K562 (cell line): ENCODE data around the gene HOTAIR. TPM values are rescaled to one million over a fixed set of nuclear protein-coding genes. Genes with fewer than 3 reads are reported as not detected.

Experiments used
- ATAC-seq: fragments of 200-7000 bp; cut with Tn5 transposase; 3 replicates; pipeline ENCODE4 v1.9.1; 2020; ENCODE audit warnings: moderate library complexity
- BruUV-seq: library from RNA; stranded (reverse); fragments of 400-500 nt; replicated peaks from 2 replicates; lab custom pipeline; 2021; lab: Mats Ljungman, UMichigan
- CTCF ChIA-PET: fragments of 300-600 bp; formaldehyde crosslinking; extraction: SDS; loops from one replicate; lab custom pipeline; 2021; ENCODE audit warnings: low intra/inter-chr PET ratio; lab: Yijun Ruan, JAX
- POLR2A ChIA-PET: fragments of 300-600, 350-650 bp; sonication (Branson Sonifier 250); formaldehyde crosslinking; extraction: SDS; loops from one replicate; lab custom pipeline; 2021; ENCODE audit warnings: antibody characterized with exemption, inconsistent platforms; lab: Yijun Ruan, JAX
- DNase-seq, 4 experiments: peaks; one replicate each; pipeline versions ENCODE4 v3.0.0 to v3.0.0-alpha.2; 2011 to 2018; ENCODE audit warnings: low spot score in 3 of 4, mixed read lengths in 3 of 4; ENCODE audit errors: extremely low read depth in 1 of 4
- FAIRE-seq: peaks from 2 replicates; lab custom pipeline; 2011; peaks lifted over from hg19 to GRCh38; lab: Jason Lieb, UNC
- H2AFZ ChIP-seq: 2 replicates; pipeline ENCODE4 v1.6.0; 2011; ENCODE audit warnings: low read depth, low read length, control low read depth, inconsistent platforms
- H3K27ac ChIP-seq: fragments of 200-600 bp; 3 replicates; pipeline ENCODE4 v1.8.0; 2011; ENCODE audit warnings: low read depth, mild to moderate bottlenecking, control low read depth, inconsistent platforms, low read length, moderate library complexity, mixed read lengths; ENCODE audit errors: extremely low read depth
- H3K27me3 ChIP-seq, 2 experiments: fragments of 300-600 bp in 1 of 2; 2 replicates in 1 of 2; 3 replicates in 1 of 2; pipeline versions ENCODE4 v1.6.0 to v1.8.0; 2011; ENCODE audit warnings: inconsistent platforms in 2 of 2, low read length in 2 of 2, mild to moderate bottlenecking in 1 of 2, mixed read lengths in 1 of 2, moderate library complexity in 1 of 2; ENCODE audit not compliant: control insufficient read depth in 2 of 2, insufficient read depth in 2 of 2
- H3K36me3 ChIP-seq: fragments of 300-600 bp; 3 replicates; pipeline ENCODE4 v1.8.0; 2011; ENCODE audit warnings: mild to moderate bottlenecking, low read length, inconsistent platforms; ENCODE audit not compliant: control insufficient read depth, insufficient read depth
- H3K4me1 ChIP-seq, 2 experiments: fragments of 200-600 bp in 1 of 2; replicated peaks in 1 of 2; 2 replicates in 1 of 2; 3 replicates in 1 of 2; pipeline versions ENCODE4 v1.5.1 to v1.8.0; 2011; ENCODE audit warnings: inconsistent platforms in 2 of 2, low read length in 2 of 2, mild to moderate bottlenecking in 1 of 2, mixed read lengths in 1 of 2, moderate library complexity in 1 of 2; ENCODE audit not compliant: control insufficient read depth in 2 of 2, insufficient read depth in 2 of 2
- H3K4me2 ChIP-seq: 2 replicates; pipeline ENCODE4 v1.6.1; 2011; ENCODE audit warnings: low read length, control low read depth, inconsistent platforms, mixed read lengths; ENCODE audit not compliant: insufficient read depth
- H3K4me3 ChIP-seq: fragments of 200-600 bp; sonication (generic), shearing (Covaris generic); 2 replicates; pipeline ENCODE4 v1.5.1; 2016; ENCODE audit warnings: control low read depth, inconsistent platforms
- H3K79me2 ChIP-seq: fragments of 200-600 bp; 3 replicates; pipeline ENCODE4 v1.8.0; 2011; ENCODE audit warnings: low read length, inconsistent platforms; ENCODE audit not compliant: control insufficient read depth, insufficient read depth
- H3K9ac ChIP-seq, 2 experiments: 2 replicates each; pipeline versions ENCODE4 v1.6.0 to v1.6.1; 2011; ENCODE audit warnings: low read depth in 2 of 2, low read length in 2 of 2, control low read depth in 1 of 2, inconsistent platforms in 1 of 2, mild to moderate bottlenecking in 1 of 2, mixed read lengths in 1 of 2; ENCODE audit not compliant: insufficient read depth in 1 of 2
- H3K9me1 ChIP-seq: one replicate; pipeline ENCODE4 v1.6.0; 2011; ENCODE audit warnings: inconsistent platforms, mild to moderate bottlenecking, low read length, moderate library complexity; ENCODE audit not compliant: control insufficient read depth, insufficient read depth
- H3K9me3 ChIP-seq: replicated peaks from 2 replicates; pipeline ENCODE4 v1.5.1; 2011; ENCODE audit warnings: low read depth, low read length, inconsistent platforms; ENCODE audit not compliant: control insufficient read depth, insufficient read depth
- H4K20me1 ChIP-seq: replicated peaks from 2 replicates; pipeline ENCODE4 v1.6.1; 2011; ENCODE audit warnings: low read length, inconsistent platforms, mixed read lengths; ENCODE audit not compliant: control insufficient read depth, insufficient read depth
- CXXC5 ChIP-seq: fragments of 250-450 bp; sonication (Bioruptor Pico); IDR thresholded peaks from 2 replicates; pipeline ENCODE4 v1.8.0; 2022; ENCODE audit warnings: inconsistent platforms, mild to moderate bottlenecking, moderate library complexity
- JUN ChIP-seq, 2 experiments: sonication (generic) in 1 of 2; formaldehyde crosslinking in 1 of 2; IDR thresholded peaks; 2 replicates each; pipeline versions ENCODE4 v1.6.1 to v1.8.0; 2012 to 2022; ENCODE audit warnings: borderline replicate concordance in 2 of 2, mild to moderate bottlenecking in 2 of 2, improper control_type of control experiment in 1 of 2, low read depth in 1 of 2, low read length in 1 of 2, missing genetic modification reagents in 1 of 2
- MCM5 ChIP-seq: fragments of 450-650 bp; IDR thresholded peaks from 2 replicates; pipeline ENCODE4 v1.6.1; 2016; ENCODE audit warnings: low read depth
- NR3C1 ChIP-seq: sonication (generic); formaldehyde crosslinking; IDR thresholded peaks from 2 replicates; pipeline ENCODE4 v1.8.1; 2022; ENCODE audit warnings: missing genetic modification reagents
- RBM25 ChIP-seq: fragments of 200-400 bp; formaldehyde crosslinking; IDR thresholded peaks from 2 replicates; pipeline ENCODE4 v1.6.1; 2018; ENCODE audit warnings: low read length, low read depth, moderate library complexity; ENCODE audit not compliant: severe bottlenecking
- ZNF12 ChIP-seq: sonication (generic); formaldehyde crosslinking; IDR thresholded peaks from 2 replicates; pipeline ENCODE4 v1.4.0; 2020; ENCODE audit warnings: mild to moderate bottlenecking, missing genetic modification reagents
- ZNF146 ChIP-seq: IDR thresholded peaks from one replicate; pipeline ENCODE4 v1.6.1; 2018; ENCODE audit warnings: missing compliant biosample characterization; ENCODE audit not compliant: unreplicated experiment
- ZNF174 ChIP-seq: fragments of 250-450 bp; sonication (Bioruptor Pico); IDR thresholded peaks from 2 replicates; pipeline ENCODE4 v1.4.0; 2020; ENCODE audit warnings: mild to moderate bottlenecking
- WGBS: fragments of 100-300 bp; shearing (Covaris generic); methylation state at CpG from one replicate; pipeline ENCODE4 v1.1.6; 2016; ENCODE audit warnings: low coverage, mixed read lengths; ENCODE audit not compliant: insufficient coverage; ENCODE audit errors: missing lambda C conversion rate; 5-methylcytosine and 5-hydroxymethylcytosine counted together
- in situ Hi-C: fragments of 300-500 bp; cut with MboI; formaldehyde crosslinking; loops from 4 replicates; pipeline ENCODE4 v1.15.0; 2018; ENCODE audit warnings: inconsistent platforms, mixed read lengths
- intact Hi-C: fragments of 100-400 bp; cut with micrococcal nuclease; formaldehyde crosslinking; loops from 2 replicates; pipeline ENCODE4 v1.14.2; 2022
- polyA plus RNA-seq, 8 experiments: library from polyadenylated mRNA; depleted of rRNA in 4 of 8; stranded (reverse) in 5 of 8; unstranded in 3 of 8; fragments of >200 nt; fragmentation: Nextera tagmentation in 2 of 8; fragmentation: Illumina TruSeq in 1 of 8; extraction: Ambion mirVana in 2 of 8; extraction: Trizol in 1 of 8; gene quantifications; 2 replicates each; pipeline versions ENCODE4 v1.2.1 to v1.2.3, GENCODE V29; 2011 to 2014; ENCODE audit warnings: inconsistent platforms in 1 of 8, missing spikeins in 1 of 8
- total RNA-seq, 7 experiments: library from RNA; depleted of rRNA in 6 of 7; stranded (reverse); fragments of >200 nt in 6 of 7; fragmentation: Illumina TruSeq in 2 of 7; extraction: Trizol in 2 of 7; gene quantifications; 2 replicates each; pipeline versions ENCODE4 v1.2.1 to v1.2.3, GENCODE V29; 2011 to 2021; ENCODE audit warnings: low replicate concordance in 1 of 7
- TF ChIP-seq, protein P1 (sequence below), 2 experiments: fragments of 150-350 bp in 1 of 2; IDR thresholded peaks; 2 replicates each; pipeline ENCODE4 v1.6.1; 2012 to 2016; ENCODE audit warnings: low read depth in 2 of 2, low read length in 2 of 2, mild to moderate bottlenecking in 1 of 2, moderate library complexity in 1 of 2
- TF ChIP-seq, protein P2 (sequence below): fragments of 200-800 bp; sonication (Bioruptor generic); IDR thresholded peaks from 2 replicates; pipeline ENCODE4 v1.6.1; 2017; ENCODE audit warnings: missing genetic modification characterization, missing compliant biosample characterization
- TF ChIP-seq, protein P3 (sequence below): fragments of 250-450 bp; sonication (Bioruptor Pico); IDR thresholded peaks from 2 replicates; pipeline ENCODE4 v1.8.0; 2022; ENCODE audit warnings: inconsistent platforms

HOTAIR gene
- total and polyA plus RNA-seq, 9 of the 15 experiments (the other 6 are each of a cell fraction or from before 2014, with no cell fraction given) = 0.04 TPM; not detected in 8

DNA sequence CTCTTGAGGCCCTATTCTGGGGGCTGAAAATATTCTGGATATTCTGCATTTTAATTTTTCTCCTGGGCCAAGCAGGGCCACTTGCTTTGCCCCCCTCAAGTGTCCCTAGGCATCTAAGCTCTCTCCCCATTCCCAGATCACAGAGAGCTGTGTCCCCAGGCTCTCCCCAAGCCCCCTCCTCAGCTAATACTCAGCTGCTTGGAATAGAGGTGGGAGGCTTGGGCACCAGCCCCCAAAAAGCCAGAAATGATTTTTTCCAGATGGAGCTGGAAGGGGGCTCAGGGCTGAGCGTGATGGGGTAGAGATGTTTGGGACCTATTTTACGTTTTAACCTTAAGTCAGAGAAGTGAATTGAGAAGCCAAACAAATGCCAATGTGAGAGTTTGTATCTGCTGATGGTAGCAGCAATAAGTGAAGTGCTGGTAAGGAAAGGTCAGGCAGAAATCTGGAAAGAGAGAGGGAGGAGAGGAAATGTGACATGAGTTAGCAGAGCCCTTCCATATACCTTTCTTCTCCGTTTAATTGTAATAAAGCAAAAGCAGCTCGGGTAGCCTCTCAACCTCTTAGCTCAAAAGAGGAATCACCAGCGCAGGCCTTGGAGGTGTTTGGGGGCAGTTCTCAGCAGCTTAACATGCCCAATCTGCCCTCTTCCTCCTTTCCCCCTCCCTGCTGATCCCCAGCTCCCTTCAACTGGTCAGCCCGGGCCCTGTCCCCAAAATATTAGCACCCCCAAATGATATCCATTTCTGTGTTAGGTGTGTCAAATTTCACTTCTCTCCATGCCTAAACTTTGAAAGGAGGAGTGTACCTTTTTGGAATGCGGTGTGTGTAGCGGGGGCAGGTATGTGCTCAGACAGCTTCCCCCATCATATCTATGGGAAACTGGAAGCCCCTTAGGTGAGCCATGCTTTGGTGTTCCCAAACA, 48.5 kb upstream of the HOTAIR start:
- no peak for DNase-seq
- Histone ChIP-seq H3K9me1 (no peaks in the 10 kb centered on the region), H3K79me2 (no peaks in the 10 kb centered on the region; the same call in 1 of the 3 replicates), H3K9me3 (no peaks in the 10 kb centered on the region), H3K4me2 (no peak overlapping the region), H3K27me3 (no peaks in the 10 kb centered on the region), H3K9ac (peak overlapping the region in 1 of 2 experiments; percentile 54; a peak in 1 of 4 replicates), H3K4me1 (peaks cover 13 to 33% of the 10 kb centered on the region in 2 experiments), H3K27ac (no peak overlapping the region), H3K4me3 (no peak overlapping the region), H3K36me3 (no peaks in the 10 kb centered on the region), H2AFZ (no peak overlapping the region), H4K20me1 (no peaks in the 10 kb centered on the region)
- peak; percentile 23 for FAIRE-seq
- no peak for ATAC-seq
- 36% methylated on average over 7 of the region's 8 CpGs for WGBS
- intact Hi-C loops (no loop called here), in situ Hi-C loops (loop anchor here (10.0 kb wide), 1 partner anchor 172 kb away; no protein-coding TSS in a partner anchor)
- ChIA-PET CTCF (no interaction called here), POLR2A (interaction anchor here (0.6 to 1.4 kb wide), 7 partner anchors 8 to 178 kb away, joined by 3 to 5 read pairs (median 3); partner anchors contain the start of gene HOXC9)
- TF ChIP-seq RBM25 = no peak
- TF ChIP-seq MCM5 = no peak
- TF ChIP-seq, protein P1, sequence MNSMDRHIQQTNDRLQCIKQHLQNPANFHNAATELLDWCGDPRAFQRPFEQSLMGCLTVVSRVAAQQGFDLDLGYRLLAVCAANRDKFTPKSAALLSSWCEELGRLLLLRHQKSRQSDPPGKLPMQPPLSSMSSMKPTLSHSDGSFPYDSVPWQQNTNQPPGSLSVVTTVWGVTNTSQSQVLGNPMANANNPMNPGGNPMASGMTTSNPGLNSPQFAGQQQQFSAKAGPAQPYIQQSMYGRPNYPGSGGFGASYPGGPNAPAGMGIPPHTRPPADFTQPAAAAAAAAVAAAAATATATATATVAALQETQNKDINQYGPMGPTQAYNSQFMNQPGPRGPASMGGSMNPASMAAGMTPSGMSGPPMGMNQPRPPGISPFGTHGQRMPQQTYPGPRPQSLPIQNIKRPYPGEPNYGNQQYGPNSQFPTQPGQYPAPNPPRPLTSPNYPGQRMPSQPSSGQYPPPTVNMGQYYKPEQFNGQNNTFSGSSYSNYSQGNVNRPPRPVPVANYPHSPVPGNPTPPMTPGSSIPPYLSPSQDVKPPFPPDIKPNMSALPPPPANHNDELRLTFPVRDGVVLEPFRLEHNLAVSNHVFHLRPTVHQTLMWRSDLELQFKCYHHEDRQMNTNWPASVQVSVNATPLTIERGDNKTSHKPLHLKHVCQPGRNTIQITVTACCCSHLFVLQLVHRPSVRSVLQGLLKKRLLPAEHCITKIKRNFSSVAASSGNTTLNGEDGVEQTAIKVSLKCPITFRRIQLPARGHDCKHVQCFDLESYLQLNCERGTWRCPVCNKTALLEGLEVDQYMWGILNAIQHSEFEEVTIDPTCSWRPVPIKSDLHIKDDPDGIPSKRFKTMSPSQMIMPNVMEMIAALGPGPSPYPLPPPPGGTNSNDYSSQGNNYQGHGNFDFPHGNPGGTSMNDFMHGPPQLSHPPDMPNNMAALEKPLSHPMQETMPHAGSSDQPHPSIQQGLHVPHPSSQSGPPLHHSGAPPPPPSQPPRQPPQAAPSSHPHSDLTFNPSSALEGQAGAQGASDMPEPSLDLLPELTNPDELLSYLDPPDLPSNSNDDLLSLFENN (IDR thresholded peaks at IDR 0.05; ENCODE audit: low read depth in 2 of 2, low read length in 2 of 2) = no peak
- no peak for TF ChIP-seq ZNF146 (CRISPR knock-in tag)
- TF ChIP-seq, protein P2, sequence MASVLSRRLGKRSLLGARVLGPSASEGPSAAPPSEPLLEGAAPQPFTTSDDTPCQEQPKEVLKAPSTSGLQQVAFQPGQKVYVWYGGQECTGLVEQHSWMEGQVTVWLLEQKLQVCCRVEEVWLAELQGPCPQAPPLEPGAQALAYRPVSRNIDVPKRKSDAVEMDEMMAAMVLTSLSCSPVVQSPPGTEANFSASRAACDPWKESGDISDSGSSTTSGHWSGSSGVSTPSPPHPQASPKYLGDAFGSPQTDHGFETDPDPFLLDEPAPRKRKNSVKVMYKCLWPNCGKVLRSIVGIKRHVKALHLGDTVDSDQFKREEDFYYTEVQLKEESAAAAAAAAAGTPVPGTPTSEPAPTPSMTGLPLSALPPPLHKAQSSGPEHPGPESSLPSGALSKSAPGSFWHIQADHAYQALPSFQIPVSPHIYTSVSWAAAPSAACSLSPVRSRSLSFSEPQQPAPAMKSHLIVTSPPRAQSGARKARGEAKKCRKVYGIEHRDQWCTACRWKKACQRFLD (CRISPR knock-in tag) = no peak
- no peak for TF ChIP-seq JUN (IDR thresholded peaks at IDR 0.05; ENCODE audit: borderline replicate concordance, low read depth, low read length)
- no peak for TF ChIP-seq JUN (CRISPR knock-in tag; IDR thresholded peaks at IDR 0.05; ENCODE audit: borderline replicate concordance)
- no peak for TF ChIP-seq NR3C1
- no peak for TF ChIP-seq ZNF12 (CRISPR knock-in tag)
- TF ChIP-seq, protein P3, sequence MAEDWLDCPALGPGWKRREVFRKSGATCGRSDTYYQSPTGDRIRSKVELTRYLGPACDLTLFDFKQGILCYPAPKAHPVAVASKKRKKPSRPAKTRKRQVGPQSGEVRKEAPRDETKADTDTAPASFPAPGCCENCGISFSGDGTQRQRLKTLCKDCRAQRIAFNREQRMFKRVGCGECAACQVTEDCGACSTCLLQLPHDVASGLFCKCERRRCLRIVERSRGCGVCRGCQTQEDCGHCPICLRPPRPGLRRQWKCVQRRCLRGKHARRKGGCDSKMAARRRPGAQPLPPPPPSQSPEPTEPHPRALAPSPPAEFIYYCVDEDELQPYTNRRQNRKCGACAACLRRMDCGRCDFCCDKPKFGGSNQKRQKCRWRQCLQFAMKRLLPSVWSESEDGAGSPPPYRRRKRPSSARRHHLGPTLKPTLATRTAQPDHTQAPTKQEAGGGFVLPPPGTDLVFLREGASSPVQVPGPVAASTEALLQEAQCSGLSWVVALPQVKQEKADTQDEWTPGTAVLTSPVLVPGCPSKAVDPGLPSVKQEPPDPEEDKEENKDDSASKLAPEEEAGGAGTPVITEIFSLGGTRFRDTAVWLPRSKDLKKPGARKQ (CRISPR knock-in tag) = no peak
- TF ChIP-seq CXXC5 (CRISPR knock-in tag) = no peak
- TF ChIP-seq ZNF174 (CRISPR knock-in tag) = no peak
- BruUV-seq = no TSS peak
